ENCODE data around the gene HSPA1A. TPM values are rescaled to one million over a fixed set of nuclear protein-coding genes. Genes with fewer than 3 reads are reported as not detected.
"Not testable (repeated sequence)": the region's sequence is repeated elsewhere in the genome, so short reads cannot be mapped to it uniquely, and the experiment has no call there.

HSPA1A gene
- total and polyA plus RNA-seq, 10 donors: 16.4 to 384 (median 122) TPM

DNA sequence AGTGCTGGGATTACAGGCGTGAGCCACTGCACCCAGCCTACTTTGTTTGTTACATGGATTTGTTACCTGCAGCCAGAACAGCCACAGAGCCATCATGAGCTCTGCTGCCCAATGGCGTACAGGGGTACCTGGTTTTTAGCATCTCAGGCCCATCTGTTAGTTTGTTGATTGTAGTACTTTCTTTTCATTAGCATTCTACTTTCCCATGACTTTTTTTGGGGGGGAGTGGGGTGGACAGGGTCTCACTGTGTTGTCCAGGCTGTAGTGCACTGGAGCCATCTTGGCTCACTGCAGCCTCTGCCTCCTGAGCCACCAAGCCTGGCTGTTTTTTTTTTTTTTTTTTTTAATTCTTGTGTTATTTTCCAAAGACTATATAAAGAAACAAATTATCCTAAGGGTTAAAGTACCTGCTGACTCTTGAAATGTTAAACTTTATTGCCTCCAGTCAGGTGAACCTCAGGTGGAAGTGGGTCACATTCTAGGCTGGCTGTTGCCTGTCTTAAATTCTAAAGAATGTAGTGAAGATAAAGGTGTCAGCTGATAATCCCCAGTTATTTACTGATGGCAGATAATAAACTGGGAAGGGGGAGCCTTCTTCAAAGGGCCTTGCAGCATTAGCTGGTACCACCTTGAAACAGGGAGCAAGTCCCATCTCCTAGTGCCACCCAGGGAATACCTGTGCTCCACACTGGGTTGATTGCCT is 32.1 kb downstream of the HSPA1A start:
- no peak overlapping the region for H3K4me3 ChIP-seq
- no peak overlapping the region for H3K27ac ChIP-seq
- 82 to 100% (median 94%) methylated on average over 2 of the region's 2 CpGs for WGBS, 5 donors
- intact Hi-C loops (cut with DNase I; ENCODE audit: low total_unique reads): no loop called here
- peaks cover 0 to 37% (median 0%) of the 10 kb centered on the region in 6 donors for H3K36me3 ChIP-seq
- no peak for TF ChIP-seq POLR2AphosphoS5 (IDR thresholded peaks at IDR 0.05)
- TF ChIP-seq CTCF (IDR thresholded peaks at IDR 0.05 in 8 of 11, conservative IDR thresholded peaks at IDR 0.05 in 3 of 11): no peak
- TF ChIP-seq POLR2A (IDR thresholded peaks at IDR 0.05): no peak
- H3K27me3 ChIP-seq (replicated peaks in 1 of 7): no peaks in the 10 kb centered on the region
- DNase-seq: no peak
- no peaks in the 10 kb centered on the region for H3K9me3 ChIP-seq
- no peaks in the 10 kb centered on the region for H3K4me1 ChIP-seq

GRCh38 chr6:31850765-31851484 is 35.6 kb downstream of the HSPA1A start:
- DNase-seq: no peak
- Histone ChIP-seq H3K4me3 (no peak overlapping the region), H3K27ac (no peak overlapping the region), H3K4me1 (no peaks in the 10 kb centered on the region), H3K9me3 (no peaks in the 10 kb centered on the region), H3K36me3 (peaks cover 0 to 8% (median 0%) of the 10 kb centered on the region in 6 donors), H3K27me3 (replicated peaks in 1 of 7) (no peaks in the 10 kb centered on the region)
- no peak for TF ChIP-seq POLR2A (IDR thresholded peaks at IDR 0.05)
- TF ChIP-seq POLR2AphosphoS5 (IDR thresholded peaks at IDR 0.05): no peak
- TF ChIP-seq CTCF (IDR thresholded peaks at IDR 0.05 in 8 of 11, conservative IDR thresholded peaks at IDR 0.05 in 3 of 11): no peak
- intact Hi-C loops (cut with DNase I; ENCODE audit: low total_unique reads): no loop called here
- WGBS, 5 donors: 94 to 100% (median 96%) methylated on average over 2 of the region's 2 CpGs

GRCh38 chr6:31851485-31851832 is 36.1 kb downstream of the HSPA1A start:
- Histone ChIP-seq H3K36me3 (peaks cover 0 to 10% (median 0%) of the 10 kb centered on the region in 6 donors), H3K4me1 (no peaks in the 10 kb centered on the region), H3K9me3 (no peaks in the 10 kb centered on the region), H3K27ac (no peak overlapping the region), H3K27me3 (replicated peaks in 1 of 7) (no peaks in the 10 kb centered on the region), H3K4me3 (no peak overlapping the region)
- intact Hi-C loops (cut with DNase I; ENCODE audit: low total_unique reads): no loop called here
- no peak for DNase-seq
- WGBS, 5 donors: 84 to 96% (median 92%) methylated on average over 2 of the region's 2 CpGs
- TF ChIP-seq POLR2A (IDR thresholded peaks at IDR 0.05) (no peak), POLR2AphosphoS5 (IDR thresholded peaks at IDR 0.05) (no peak), CTCF (IDR thresholded peaks at IDR 0.05 in 8 of 11, conservative IDR thresholded peaks at IDR 0.05 in 3 of 11) (no peak)

DNA sequence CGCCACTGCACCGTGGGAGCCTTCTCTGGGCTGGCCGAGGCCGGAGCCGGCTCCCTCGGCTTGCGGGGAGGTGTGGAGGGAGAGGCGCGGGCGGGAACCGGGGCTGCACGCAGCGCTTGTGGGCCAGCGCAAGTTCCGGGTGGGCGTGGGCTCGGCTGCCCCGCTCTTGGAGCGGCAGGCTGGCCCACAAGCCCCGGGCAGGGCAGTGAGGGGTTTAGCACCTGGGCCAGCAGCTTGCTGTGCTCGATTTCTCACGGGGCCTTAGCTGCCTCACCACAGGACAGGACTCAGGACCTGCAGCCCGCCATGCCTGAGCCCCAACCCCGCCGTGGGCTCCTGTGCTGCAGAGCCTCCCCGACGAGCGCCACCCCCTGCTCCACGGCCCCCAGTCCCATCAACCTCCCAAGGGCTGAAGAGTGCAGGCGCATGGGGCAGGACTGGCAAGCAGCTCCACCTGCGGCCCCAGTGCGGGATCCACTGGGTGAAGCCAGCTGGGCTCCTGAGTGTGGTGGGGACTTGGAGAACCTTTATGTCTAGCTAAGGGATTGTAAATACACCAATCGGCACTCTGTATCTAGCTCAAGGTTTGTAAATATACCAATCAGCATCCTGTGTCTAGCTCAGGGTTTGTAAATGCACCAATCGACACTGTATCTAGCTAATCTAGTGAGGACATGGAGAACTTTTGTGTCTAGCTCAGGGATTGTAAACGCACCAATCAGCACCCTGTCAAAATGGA is 36.8 kb downstream of the HSPA1A start:
- H3K4me1 ChIP-seq; DNase-seq; H3K9me3 ChIP-seq; H3K27me3 ChIP-seq (replicated peaks in 1 of 7); H3K4me3 ChIP-seq; H3K27ac ChIP-seq; intact Hi-C loops (cut with DNase I; ENCODE audit: low total_unique reads): not testable (repeated sequence)
- WGBS, 5 donors: 90 to 93% (median 91%) methylated on average over 25 to 35 of the region's 35 CpGs
- peaks cover 0 to 17% (median 2%) of the 10 kb centered on the region in 6 donors for H3K36me3 ChIP-seq

DNA sequence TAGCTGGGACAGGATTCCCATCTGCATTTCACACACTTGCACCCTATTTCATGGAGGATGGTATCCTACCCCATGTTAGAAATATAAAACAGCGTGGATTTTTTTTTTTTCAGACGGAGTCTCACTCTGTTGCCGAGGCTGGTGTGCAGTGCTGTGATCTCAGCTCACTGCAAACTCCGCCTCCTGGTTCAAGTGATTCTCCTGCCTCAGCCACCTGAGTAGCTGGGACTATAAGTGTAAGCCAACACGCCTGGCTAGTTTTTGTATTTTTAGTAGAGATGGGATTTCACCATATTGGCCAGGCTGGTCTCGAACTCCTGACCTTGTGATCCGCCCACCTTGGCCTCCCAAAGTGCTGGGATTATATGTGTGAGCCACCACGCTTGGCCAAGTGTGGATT is 42.4 kb downstream of the HSPA1A start:
- H3K36me3 ChIP-seq: peaks cover 3 to 59% (median 39%) of the 10 kb centered on the region in 6 donors
- H3K4me3 ChIP-seq; intact Hi-C loops (cut with DNase I; ENCODE audit: low total_unique reads); H3K27ac ChIP-seq; H3K9me3 ChIP-seq; H3K27me3 ChIP-seq (replicated peaks in 1 of 7); DNase-seq: not testable (repeated sequence)
- WGBS, 5 donors: 91 to 97% (median 95%) methylated on average over 8 of the region's 8 CpGs
- H3K4me1 ChIP-seq: peaks cover 8 to 20% (median 10%) of the 10 kb centered on the region in 6 donors

All from spleen (tissue), 11 donors.